Neuronal stem cell (in vitro differentiated cells): ENCODE measurements around the gene SDC3.

Experiments used
- DNase-seq: peaks from one replicate; pipeline ENCODE4 v3.0.0-alpha.2; 2013; ENCODE audit warnings: low spot score
- H2AFZ ChIP-seq: one replicate; pipeline ENCODE4 v1.6.1; 2013; ENCODE audit warnings: mild to moderate bottlenecking, low read length, inconsistent platforms
- H2AK5ac ChIP-seq: 2 replicates; pipeline ENCODE4 v1.6.1; 2013; ENCODE audit warnings: low read depth, mild to moderate bottlenecking, inconsistent platforms, low read length, moderate library complexity, mixed read lengths
- H2BK120ac ChIP-seq: 2 replicates; pipeline ENCODE4 v1.6.1; 2013; ENCODE audit warnings: low read depth, mild to moderate bottlenecking, inconsistent platforms, low read length, moderate library complexity, mixed read lengths
- H2BK12ac ChIP-seq: one replicate; pipeline ENCODE4 v1.6.1; 2013; ENCODE audit warnings: low read length, inconsistent platforms
- H2BK15ac ChIP-seq: 2 replicates; pipeline ENCODE4 v1.6.1; 2013; ENCODE audit warnings: mild to moderate bottlenecking, low read length, inconsistent platforms, mixed read lengths
- H2BK5ac ChIP-seq: one replicate; pipeline ENCODE4 v1.6.1; 2013; ENCODE audit warnings: inconsistent platforms, mild to moderate bottlenecking, low read length, moderate library complexity
- H3K14ac ChIP-seq: one replicate; pipeline ENCODE4 v1.6.1; 2013; ENCODE audit warnings: low read length, inconsistent platforms
- H3K18ac ChIP-seq: 2 replicates; pipeline ENCODE4 v1.6.1; 2013; ENCODE audit warnings: low read length, inconsistent platforms
- H3K23ac ChIP-seq: 2 replicates; pipeline ENCODE4 v1.6.1; 2013; ENCODE audit warnings: low read depth, mild to moderate bottlenecking, mixed read lengths, low read length, inconsistent platforms; ENCODE audit not compliant: poor library complexity
- H3K27ac ChIP-seq: replicated peaks from 3 replicates; pipeline ENCODE4 v1.5.1; 2013; ENCODE audit warnings: low read length, inconsistent platforms
- H3K27me3 ChIP-seq, 3 experiments: 2 replicates each; pipeline ENCODE4 v1.6.1; 2013; ENCODE audit warnings: low read length in 3 of 3, mild to moderate bottlenecking in 2 of 3, inconsistent platforms in 1 of 3, low read depth in 1 of 3, mixed read lengths in 1 of 3, moderate library complexity in 1 of 3; ENCODE audit not compliant: control insufficient read depth in 3 of 3, insufficient read depth in 3 of 3
- H3K36me3 ChIP-seq, 2 donors: replicated peaks in 1 of 2; 2 replicates each; pipeline ENCODE4 v1.6.1; 2013; ENCODE audit warnings: low read length in 2 of 2; ENCODE audit not compliant: control insufficient read depth in 2 of 2, insufficient read depth in 2 of 2
- H3K4ac ChIP-seq: 2 replicates; pipeline ENCODE4 v1.6.1; 2013; ENCODE audit warnings: inconsistent platforms, mild to moderate bottlenecking, low read length, moderate library complexity
- H3K4me1 ChIP-seq, 2 donors: 1 replicate in 1 of 2; 2 replicates in 1 of 2; pipeline ENCODE4 v1.6.1; 2013; ENCODE audit warnings: low read length in 2 of 2, low read depth in 1 of 2; ENCODE audit not compliant: control insufficient read depth in 2 of 2, insufficient read depth in 1 of 2
- H3K4me2 ChIP-seq: one replicate; pipeline ENCODE4 v1.6.1; 2013; ENCODE audit warnings: mild to moderate bottlenecking, low read length, inconsistent platforms; ENCODE audit not compliant: insufficient read depth, poor library complexity, severe bottlenecking
- H3K4me3 ChIP-seq, 2 donors: 2 replicates each; pipeline ENCODE4 v1.5.1; 2013; ENCODE audit warnings: low read length in 2 of 2, mild to moderate bottlenecking in 2 of 2, inconsistent platforms in 1 of 2, moderate library complexity in 1 of 2
- H3K79me1 ChIP-seq: one replicate; pipeline ENCODE4 v1.6.1; 2013; ENCODE audit warnings: low read depth, mild to moderate bottlenecking, inconsistent platforms, low read length, moderate library complexity
- H3K9ac ChIP-seq: one replicate; pipeline ENCODE4 v1.6.1; 2013; ENCODE audit warnings: mild to moderate bottlenecking, low read depth, low read length, inconsistent platforms; ENCODE audit not compliant: poor library complexity
- H3K9me3 ChIP-seq, 2 donors: replicated peaks in 1 of 2; 2 replicates each; pipeline versions ENCODE3 to v1.6.1; 2013; ENCODE audit warnings: low read length in 2 of 2, mild to moderate bottlenecking in 2 of 2, inconsistent platforms in 1 of 2, low read depth in 1 of 2, mixed read lengths in 1 of 2, moderate library complexity in 1 of 2; ENCODE audit not compliant: control insufficient read depth in 2 of 2, insufficient read depth in 1 of 2
- H4K8ac ChIP-seq: one replicate; pipeline ENCODE4 v1.6.1; 2013; ENCODE audit warnings: low read depth, mild to moderate bottlenecking, inconsistent platforms, low read length, moderate library complexity
- H4K91ac ChIP-seq: one replicate; pipeline ENCODE4 v1.6.1; 2013; ENCODE audit warnings: low read length, low read depth, mild to moderate bottlenecking, inconsistent platforms; ENCODE audit not compliant: poor library complexity
- WGBS, 2 donors: extraction: QIAGEN DNeasy Blood & Tissue Kit; methylation state at CpG; one replicate each; pipeline ENCODE4 v1.1.7; 2013; ENCODE audit warnings: missing lambda C conversion rate in 2 of 2, mixed read lengths in 1 of 2; ENCODE audit not compliant: insufficient read length in 2 of 2, insufficient replicate concordance in 1 of 2; ENCODE audit errors: extremely low coverage in 2 of 2; 5-methylcytosine and 5-hydroxymethylcytosine counted together

The SDC3 gene

DNA sequence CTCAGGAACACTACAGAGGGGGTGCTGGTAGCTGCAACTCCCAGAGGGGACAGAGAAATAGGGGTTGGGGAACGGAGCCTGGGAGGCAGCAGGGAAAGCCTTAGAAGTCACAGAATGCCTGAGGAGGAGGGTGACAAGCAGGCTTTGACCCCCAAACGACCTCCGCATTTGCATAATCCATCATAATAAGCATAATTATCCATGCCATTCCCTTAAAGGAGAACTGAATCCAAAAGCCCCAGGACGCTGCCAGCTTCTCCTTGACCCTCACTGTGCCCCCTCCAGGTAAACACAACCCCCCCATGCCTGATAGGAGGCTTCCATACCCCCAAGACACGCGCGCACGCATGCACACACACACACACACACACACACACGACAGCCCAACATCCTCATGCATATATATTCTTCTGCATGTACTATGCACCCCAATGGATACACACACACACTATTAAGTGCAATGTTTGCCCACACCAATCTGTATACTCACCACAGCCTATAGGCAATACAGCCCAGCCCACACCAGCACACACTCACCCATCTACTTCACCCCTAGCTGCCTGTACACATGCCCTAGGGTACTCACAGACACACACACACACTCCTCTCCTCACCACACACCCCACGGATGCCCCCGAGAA is 27.8 kb downstream of the SDC3 start:
- H2BK120ac ChIP-seq = no peak overlapping the region
- H3K23ac ChIP-seq = peak overlapping the region; percentile 60
- H4K8ac ChIP-seq = peak overlapping the region; percentile 78
- H2BK5ac ChIP-seq = no peak overlapping the region
- no peak overlapping the region for H3K4me3 ChIP-seq
- H2AFZ ChIP-seq = no peak overlapping the region
- DNase-seq = no peak
- H3K36me3 ChIP-seq = peaks cover 7 to 28% of the 10 kb centered on the region in 2 donors
- peaks cover 13 to 25% of the 10 kb centered on the region in 2 donors for H3K4me1 ChIP-seq
- peaks cover 8% of the 10 kb centered on the region for H3K79me1 ChIP-seq
- peak overlapping the region; percentile 67 for H3K14ac ChIP-seq
- peak overlapping the region; percentile 9 for H3K9ac ChIP-seq
- no peaks in the 10 kb centered on the region for H3K9me3 ChIP-seq
- H4K91ac ChIP-seq = no peak overlapping the region
- peak overlapping the region; percentile 61 for H3K18ac ChIP-seq
- H3K27me3 ChIP-seq = no peaks in the 10 kb centered on the region
- no peak overlapping the region for H3K4ac ChIP-seq
- H3K27ac ChIP-seq = no peak overlapping the region
- no peak overlapping the region for H2BK15ac ChIP-seq
- no peak overlapping the region for H2BK12ac ChIP-seq
- no CpG with 5 or more reads among the region's 11 CpGs for WGBS, 2 donors
- no peak overlapping the region for H2AK5ac ChIP-seq
- no peak overlapping the region for H3K4me2 ChIP-seq

DNA sequence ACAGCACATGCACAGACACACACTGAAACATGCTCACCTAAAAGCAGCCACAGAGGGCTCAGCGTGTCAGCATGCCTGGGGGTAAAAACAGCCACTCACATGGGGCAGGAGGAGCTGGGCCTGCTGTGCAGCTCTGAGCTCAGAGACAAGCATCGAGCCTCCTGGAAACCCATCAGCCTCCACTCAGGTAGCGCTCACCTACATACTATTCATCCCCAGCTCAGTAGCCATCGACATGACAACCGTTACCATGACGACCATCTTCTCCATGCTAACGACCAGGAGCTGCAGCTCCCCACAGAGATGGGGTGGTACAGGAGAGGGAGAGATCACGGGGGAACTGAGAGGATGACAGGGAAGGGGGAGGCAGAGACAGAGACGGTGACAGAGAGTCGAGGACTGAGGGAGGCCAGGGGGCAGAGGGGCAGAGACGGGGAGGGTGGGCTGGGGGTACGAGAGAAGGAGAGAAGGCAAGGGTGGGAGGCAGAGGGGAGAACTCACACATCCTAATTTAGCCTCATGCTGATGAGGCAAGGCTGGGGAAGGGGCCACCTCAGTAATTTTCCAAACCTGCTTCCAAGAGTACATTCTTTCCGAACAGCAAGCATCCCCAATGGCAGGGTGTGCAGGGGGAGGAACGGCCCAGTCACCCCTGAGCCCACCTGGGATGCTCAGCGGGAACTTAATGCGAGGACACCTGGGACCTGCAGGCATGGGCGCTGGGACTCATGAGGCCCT is 28.4 kb downstream of the SDC3 start:
- no peak overlapping the region for H3K23ac ChIP-seq
- no peak overlapping the region for H3K4ac ChIP-seq
- H3K4me3 ChIP-seq = no peak overlapping the region
- no peak overlapping the region for H3K4me2 ChIP-seq
- H2BK15ac ChIP-seq = no peak overlapping the region
- H3K4me1 ChIP-seq = peaks cover 12 to 25% of the 10 kb centered on the region in 2 donors
- DNase-seq = no peak
- no peaks in the 10 kb centered on the region for H3K27me3 ChIP-seq
- H2BK5ac ChIP-seq = no peak overlapping the region
- H3K9ac ChIP-seq = peak overlapping the region; percentile 1
- peaks cover 8% of the 10 kb centered on the region for H3K79me1 ChIP-seq
- no peak overlapping the region for H2BK12ac ChIP-seq
- H3K14ac ChIP-seq = peak overlapping the region; percentile 67
- no peak overlapping the region for H2AFZ ChIP-seq
- H3K27ac ChIP-seq = no peak overlapping the region
- peak overlapping the region; percentile 54 for H3K18ac ChIP-seq
- H2AK5ac ChIP-seq = no peak overlapping the region
- peaks cover 11 to 35% of the 10 kb centered on the region in 2 donors for H3K36me3 ChIP-seq
- no CpG with 5 or more reads among the region's 17 CpGs for WGBS, 2 donors
- H4K91ac ChIP-seq = no peak overlapping the region
- H3K9me3 ChIP-seq = no peaks in the 10 kb centered on the region
- no peak overlapping the region for H4K8ac ChIP-seq
- no peak overlapping the region for H2BK120ac ChIP-seq

DNA sequence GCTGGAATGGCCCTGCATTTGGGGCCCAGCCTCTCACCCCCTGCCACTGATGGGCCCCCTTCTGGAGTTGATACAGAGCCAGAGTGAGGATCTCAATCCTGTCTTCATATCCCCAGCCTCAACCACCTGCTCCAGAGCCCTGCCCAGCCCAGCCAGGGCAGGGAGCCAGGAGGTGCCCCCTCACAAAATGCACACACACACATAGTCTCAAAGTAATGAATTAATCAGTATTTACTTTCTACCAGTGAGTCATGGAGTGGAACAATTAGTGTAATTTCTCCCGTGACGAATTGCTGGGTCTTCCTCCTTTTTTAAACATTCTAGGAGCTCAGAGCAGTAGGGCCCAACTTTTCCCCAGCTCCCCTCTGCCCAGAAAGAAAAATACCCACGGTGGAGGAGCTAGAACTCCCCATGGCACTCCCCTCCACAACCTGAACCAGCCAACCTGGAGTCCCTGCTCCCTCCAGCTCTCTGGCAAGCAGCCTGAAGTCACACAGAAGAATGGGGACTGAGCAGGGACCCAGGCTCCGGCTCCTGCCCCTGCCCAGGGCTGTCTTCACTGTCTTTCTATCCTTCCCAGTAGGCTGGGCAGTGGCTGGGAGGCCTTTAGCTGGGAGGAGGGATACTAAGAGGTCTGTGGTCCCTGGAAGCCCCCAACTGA is 29.3 kb downstream of the SDC3 start:
- Histone ChIP-seq H3K9ac (no peak overlapping the region), H3K14ac (no peak overlapping the region), H3K4me3 (no peak overlapping the region), H3K79me1 (peaks cover 8% of the 10 kb centered on the region), H3K23ac (no peak overlapping the region), H2BK12ac (no peak overlapping the region), H2BK5ac (no peak overlapping the region), H4K91ac (no peak overlapping the region), H2BK120ac (no peak overlapping the region), H2BK15ac (no peak overlapping the region), H3K4ac (no peak overlapping the region), H3K27me3 (no peaks in the 10 kb centered on the region), H2AFZ (no peak overlapping the region), H3K4me2 (no peak overlapping the region), H3K27ac (no peak overlapping the region), H3K4me1 (peaks cover 12 to 24% of the 10 kb centered on the region in 2 donors), H3K36me3 (peaks cover 18 to 43% of the 10 kb centered on the region in 2 donors), H3K9me3 (peaks cover 0 to 2% of the 10 kb centered on the region in 2 donors), H2AK5ac (no peak overlapping the region), H4K8ac (no peak overlapping the region), H3K18ac (no peak overlapping the region)
- no CpG with 5 or more reads among the region's 4 CpGs for WGBS, 2 donors
- DNase-seq = no peak

DNA sequence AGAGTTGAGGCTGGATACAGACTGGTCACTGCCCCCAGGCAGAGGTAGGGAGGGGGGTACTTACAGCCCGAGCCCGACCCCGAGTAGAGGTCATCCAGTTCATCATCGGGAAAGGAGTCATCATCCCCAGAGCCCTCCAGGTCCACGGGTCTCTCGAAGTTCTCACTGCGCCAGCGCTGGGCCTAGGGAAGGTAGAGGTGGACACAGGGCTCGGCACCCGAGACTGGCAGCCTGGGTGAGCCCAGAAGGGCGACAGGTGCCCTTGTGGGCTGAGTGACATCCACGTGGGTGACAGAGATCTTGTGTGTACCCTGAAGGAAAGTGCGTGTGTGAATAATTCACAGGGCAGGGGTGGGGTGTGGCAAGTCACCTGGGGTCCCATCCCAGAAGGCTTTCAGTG is 30.0 kb downstream of the SDC3 start:
- no peak overlapping the region for H4K8ac ChIP-seq
- no peak overlapping the region for H3K14ac ChIP-seq
- no peak overlapping the region for H4K91ac ChIP-seq
- no peak overlapping the region for H3K4ac ChIP-seq
- H2AFZ ChIP-seq = no peak overlapping the region
- H3K4me1 ChIP-seq = peaks cover 9 to 18% of the 10 kb centered on the region in 2 donors
- no peaks in the 10 kb centered on the region for H3K27me3 ChIP-seq
- H3K27ac ChIP-seq = no peak overlapping the region
- H3K9ac ChIP-seq = no peak overlapping the region
- no peak overlapping the region for H2BK12ac ChIP-seq
- H3K23ac ChIP-seq = peak overlapping the region; percentile 23
- WGBS, 2 donors = no CpG with 5 or more reads among the region's 13 CpGs
- no peak overlapping the region for H3K4me3 ChIP-seq
- H3K18ac ChIP-seq = no peak overlapping the region
- H3K36me3 ChIP-seq = peaks cover 25 to 50% of the 10 kb centered on the region in 2 donors
- no peak overlapping the region for H2BK5ac ChIP-seq
- H2AK5ac ChIP-seq = peak overlapping the region; percentile 26
- H3K9me3 ChIP-seq = peaks cover 0 to 8% of the 10 kb centered on the region in 2 donors
- peaks cover 6% of the 10 kb centered on the region for H3K79me1 ChIP-seq
- no peak overlapping the region for H3K4me2 ChIP-seq
- H2BK120ac ChIP-seq = no peak overlapping the region
- no peak overlapping the region for H2BK15ac ChIP-seq
- no peak for DNase-seq
